ENCODE data around the gene PLD1. TPM values are rescaled to one million over a fixed set of nuclear protein-coding genes. Genes with fewer than 3 reads are reported as not detected.

The PLD1 gene
- total and polyA plus RNA-seq, 10 of the 15 experiments (the other 5 are each of a cell fraction or from before 2014, with no cell fraction given): 2.9 to 108 (median 3.6) TPM

DNA sequence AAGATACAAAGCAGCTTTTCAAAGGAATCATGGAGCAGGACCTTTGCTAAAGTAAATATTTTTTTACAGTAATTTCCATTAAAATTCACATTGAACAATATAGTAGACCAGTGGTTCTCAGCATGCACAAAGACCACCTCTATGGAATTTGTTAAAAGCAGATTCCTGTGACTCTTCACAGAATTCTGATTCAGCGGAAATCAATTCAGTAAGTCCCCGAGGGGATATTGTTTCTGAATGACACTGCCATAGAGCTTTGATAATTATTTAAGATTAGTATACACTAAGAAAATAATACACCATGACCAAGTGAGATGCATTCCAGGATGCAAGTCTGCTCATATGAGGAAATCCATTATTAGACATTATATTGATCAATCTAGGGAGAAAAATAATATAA, 188.2 kb downstream of the PLD1 start:
- ChIA-PET SMC1A (ENCODE audit: uncharacterized antibody, unreplicated experiment) (interaction anchor here (0.5 to 1.3 kb wide), 7 partner anchors 8 to 1378 kb away, joined by 3 to 4 read pairs (median 3); no protein-coding TSS in a partner anchor), POLR2A (interaction anchor here (0.8 to 1.2 kb wide), 2 partner anchors 9 to 153 kb away, joined by 3 read pairs; no protein-coding TSS in a partner anchor), CTCF (interaction anchor here (0.9 kb wide), 1 partner anchor 20 kb away, joined by 3 read pairs; no protein-coding TSS in a partner anchor), RAD21 (ENCODE audit: unreplicated experiment) (no interaction called here)
- Histone ChIP-seq H2AFZ (ENCODE audit: control insufficient read depth, low read depth, low read length) (no peak overlapping the region), H3K79me2 (ENCODE audit: control insufficient read depth, insufficient read depth, low read length) (no peaks in the 10 kb centered on the region), H3K27ac (ENCODE audit: control insufficient read depth, insufficient read depth) (no peak overlapping the region), H4K20me1 (ENCODE audit: control insufficient read depth, insufficient read depth) (no peaks in the 10 kb centered on the region), H3K4me2 (ENCODE audit: control insufficient read depth, insufficient read depth) (no peak overlapping the region), H3K4me1 (ENCODE audit: control insufficient read depth, insufficient read depth, low read length) (no peaks in the 10 kb centered on the region), H3K27me3 (replicated peaks in 1 of 2; ENCODE audit: control insufficient read depth in 2 of 2, insufficient read depth in 2 of 2, low read length in 1 of 2) (no peaks in the 10 kb centered on the region), H3K4me3 (no peak overlapping the region), H3K36me3 (ENCODE audit: control insufficient read depth in 2 of 2, insufficient read depth in 2 of 2, low read length in 1 of 2) (no peaks in the 10 kb centered on the region; a peak in 1 of 4 replicates), H3K9me3 (replicated peaks; ENCODE audit: control insufficient read depth, insufficient read depth, low read length) (no peaks in the 10 kb centered on the region), H3K9ac (ENCODE audit: control insufficient read depth, insufficient read depth, low read length) (no peak overlapping the region)
- in situ Hi-C loops (cut with MboI) (no loop called here), intact Hi-C loops (cut with micrococcal nuclease; ENCODE audit: unreplicated experiment) (no loop called here)
- WGBS (ENCODE audit: insufficient coverage, insufficient replicate concordance, low lambda C conversion rate, missing lambda C conversion rate): 54% methylated on average over 2 of the region's 2 CpGs
- no TSS peak for BruUV-seq (replicated peaks)
- ATAC-seq: no peak
- FAIRE-seq: no peak
- TF ChIP-seq TARDBP (IDR thresholded peaks at IDR 0.05; ENCODE audit: borderline replicate concordance): no peak
- TF ChIP-seq CHD1 (IDR thresholded peaks at IDR 0.05; ENCODE audit: low read depth, low read length): no peak
- no peak for TF ChIP-seq HDAC2 (IDR thresholded peaks at IDR 0.05)
- TF ChIP-seq, protein P1, sequence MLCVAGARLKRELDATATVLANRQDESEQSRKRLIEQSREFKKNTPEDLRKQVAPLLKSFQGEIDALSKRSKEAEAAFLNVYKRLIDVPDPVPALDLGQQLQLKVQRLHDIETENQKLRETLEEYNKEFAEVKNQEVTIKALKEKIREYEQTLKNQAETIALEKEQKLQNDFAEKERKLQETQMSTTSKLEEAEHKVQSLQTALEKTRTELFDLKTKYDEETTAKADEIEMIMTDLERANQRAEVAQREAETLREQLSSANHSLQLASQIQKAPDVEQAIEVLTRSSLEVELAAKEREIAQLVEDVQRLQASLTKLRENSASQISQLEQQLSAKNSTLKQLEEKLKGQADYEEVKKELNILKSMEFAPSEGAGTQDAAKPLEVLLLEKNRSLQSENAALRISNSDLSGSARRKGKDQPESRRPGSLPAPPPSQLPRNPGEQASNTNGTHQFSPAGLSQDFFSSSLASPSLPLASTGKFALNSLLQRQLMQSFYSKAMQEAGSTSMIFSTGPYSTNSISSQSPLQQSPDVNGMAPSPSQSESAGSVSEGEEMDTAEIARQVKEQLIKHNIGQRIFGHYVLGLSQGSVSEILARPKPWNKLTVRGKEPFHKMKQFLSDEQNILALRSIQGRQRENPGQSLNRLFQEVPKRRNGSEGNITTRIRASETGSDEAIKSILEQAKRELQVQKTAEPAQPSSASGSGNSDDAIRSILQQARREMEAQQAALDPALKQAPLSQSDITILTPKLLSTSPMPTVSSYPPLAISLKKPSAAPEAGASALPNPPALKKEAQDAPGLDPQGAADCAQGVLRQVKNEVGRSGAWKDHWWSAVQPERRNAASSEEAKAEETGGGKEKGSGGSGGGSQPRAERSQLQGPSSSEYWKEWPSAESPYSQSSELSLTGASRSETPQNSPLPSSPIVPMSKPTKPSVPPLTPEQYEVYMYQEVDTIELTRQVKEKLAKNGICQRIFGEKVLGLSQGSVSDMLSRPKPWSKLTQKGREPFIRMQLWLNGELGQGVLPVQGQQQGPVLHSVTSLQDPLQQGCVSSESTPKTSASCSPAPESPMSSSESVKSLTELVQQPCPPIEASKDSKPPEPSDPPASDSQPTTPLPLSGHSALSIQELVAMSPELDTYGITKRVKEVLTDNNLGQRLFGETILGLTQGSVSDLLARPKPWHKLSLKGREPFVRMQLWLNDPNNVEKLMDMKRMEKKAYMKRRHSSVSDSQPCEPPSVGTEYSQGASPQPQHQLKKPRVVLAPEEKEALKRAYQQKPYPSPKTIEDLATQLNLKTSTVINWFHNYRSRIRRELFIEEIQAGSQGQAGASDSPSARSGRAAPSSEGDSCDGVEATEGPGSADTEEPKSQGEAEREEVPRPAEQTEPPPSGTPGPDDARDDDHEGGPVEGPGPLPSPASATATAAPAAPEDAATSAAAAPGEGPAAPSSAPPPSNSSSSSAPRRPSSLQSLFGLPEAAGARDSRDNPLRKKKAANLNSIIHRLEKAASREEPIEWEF (IDR thresholded peaks at IDR 0.05; ENCODE audit: insufficient replicate concordance, low read depth, low read length): no peak
- TF ChIP-seq BRCA1 (IDR thresholded peaks at IDR 0.05; ENCODE audit: low read depth, low read length): no peak
- no peak for TF ChIP-seq POU2F2 (IDR thresholded peaks at IDR 0.05; ENCODE audit: borderline replicate concordance, low read depth, low read length)
- no peak for TF ChIP-seq HDAC6 (IDR thresholded peaks at IDR 0.05; ENCODE audit: unreplicated experiment)
- TF ChIP-seq BHLHE40 (IDR thresholded peaks at IDR 0.05; ENCODE audit: borderline replicate concordance in 1 of 2, low read depth in 2 of 2, low read length in 1 of 2): no peak
- TF ChIP-seq, protein P2, sequence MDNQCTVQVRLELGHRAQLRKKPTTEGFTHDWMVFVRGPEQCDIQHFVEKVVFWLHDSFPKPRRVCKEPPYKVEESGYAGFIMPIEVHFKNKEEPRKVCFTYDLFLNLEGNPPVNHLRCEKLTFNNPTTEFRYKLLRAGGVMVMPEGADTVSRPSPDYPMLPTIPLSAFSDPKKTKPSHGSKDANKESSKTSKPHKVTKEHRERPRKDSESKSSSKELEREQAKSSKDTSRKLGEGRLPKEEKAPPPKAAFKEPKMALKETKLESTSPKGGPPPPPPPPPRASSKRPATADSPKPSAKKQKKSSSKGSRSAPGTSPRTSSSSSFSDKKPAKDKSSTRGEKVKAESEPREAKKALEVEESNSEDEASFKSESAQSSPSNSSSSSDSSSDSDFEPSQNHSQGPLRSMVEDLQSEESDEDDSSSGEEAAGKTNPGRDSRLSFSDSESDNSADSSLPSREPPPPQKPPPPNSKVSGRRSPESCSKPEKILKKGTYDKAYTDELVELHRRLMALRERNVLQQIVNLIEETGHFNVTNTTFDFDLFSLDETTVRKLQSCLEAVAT (IDR thresholded peaks at IDR 0.05): no peak
- TF ChIP-seq NR2C1 (IDR thresholded peaks at IDR 0.05): no peak
- TF ChIP-seq, protein P3, sequence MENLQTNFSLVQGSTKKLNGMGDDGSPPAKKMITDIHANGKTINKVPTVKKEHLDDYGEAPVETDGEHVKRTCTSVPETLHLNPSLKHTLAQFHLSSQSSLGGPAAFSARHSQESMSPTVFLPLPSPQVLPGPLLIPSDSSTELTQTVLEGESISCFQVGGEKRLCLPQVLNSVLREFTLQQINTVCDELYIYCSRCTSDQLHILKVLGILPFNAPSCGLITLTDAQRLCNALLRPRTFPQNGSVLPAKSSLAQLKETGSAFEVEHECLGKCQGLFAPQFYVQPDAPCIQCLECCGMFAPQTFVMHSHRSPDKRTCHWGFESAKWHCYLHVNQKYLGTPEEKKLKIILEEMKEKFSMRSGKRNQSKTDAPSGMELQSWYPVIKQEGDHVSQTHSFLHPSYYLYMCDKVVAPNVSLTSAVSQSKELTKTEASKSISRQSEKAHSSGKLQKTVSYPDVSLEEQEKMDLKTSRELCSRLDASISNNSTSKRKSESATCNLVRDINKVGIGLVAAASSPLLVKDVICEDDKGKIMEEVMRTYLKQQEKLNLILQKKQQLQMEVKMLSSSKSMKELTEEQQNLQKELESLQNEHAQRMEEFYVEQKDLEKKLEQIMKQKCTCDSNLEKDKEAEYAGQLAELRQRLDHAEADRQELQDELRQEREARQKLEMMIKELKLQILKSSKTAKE (IDR thresholded peaks at IDR 0.05; ENCODE audit: low read depth, poor library complexity, severe bottlenecking): no peak
- TF ChIP-seq YBX1 (IDR thresholded peaks at IDR 0.05): no peak
- TF ChIP-seq, protein P4, sequence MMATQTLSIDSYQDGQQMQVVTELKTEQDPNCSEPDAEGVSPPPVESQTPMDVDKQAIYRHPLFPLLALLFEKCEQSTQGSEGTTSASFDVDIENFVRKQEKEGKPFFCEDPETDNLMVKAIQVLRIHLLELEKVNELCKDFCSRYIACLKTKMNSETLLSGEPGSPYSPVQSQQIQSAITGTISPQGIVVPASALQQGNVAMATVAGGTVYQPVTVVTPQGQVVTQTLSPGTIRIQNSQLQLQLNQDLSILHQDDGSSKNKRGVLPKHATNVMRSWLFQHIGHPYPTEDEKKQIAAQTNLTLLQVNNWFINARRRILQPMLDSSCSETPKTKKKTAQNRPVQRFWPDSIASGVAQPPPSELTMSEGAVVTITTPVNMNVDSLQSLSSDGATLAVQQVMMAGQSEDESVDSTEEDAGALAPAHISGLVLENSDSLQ (IDR thresholded peaks at IDR 0.05): no peak
- no peak for TF ChIP-seq CHD2 (IDR thresholded peaks at IDR 0.05; ENCODE audit: borderline replicate concordance, low read depth, low read length)
- no peak for TF ChIP-seq SP1 (IDR thresholded peaks at IDR 0.05; ENCODE audit: low read depth, low read length)
- TF ChIP-seq BCL11A (IDR thresholded peaks at IDR 0.05; ENCODE audit: low read depth, low read length): no peak
- no peak for DNase-seq (ENCODE audit: low read depth, low spot score)

Data from GM12878 (cell line).